ENCODE results near the gene USP20. TPM values are rescaled to one million over a fixed set of nuclear protein-coding genes. Genes with fewer than 3 reads are reported as not detected.

Gene USP20
- total and polyA plus RNA-seq, 7 donors = 7.9 to 52.1 (median 19.4) TPM

DNA sequence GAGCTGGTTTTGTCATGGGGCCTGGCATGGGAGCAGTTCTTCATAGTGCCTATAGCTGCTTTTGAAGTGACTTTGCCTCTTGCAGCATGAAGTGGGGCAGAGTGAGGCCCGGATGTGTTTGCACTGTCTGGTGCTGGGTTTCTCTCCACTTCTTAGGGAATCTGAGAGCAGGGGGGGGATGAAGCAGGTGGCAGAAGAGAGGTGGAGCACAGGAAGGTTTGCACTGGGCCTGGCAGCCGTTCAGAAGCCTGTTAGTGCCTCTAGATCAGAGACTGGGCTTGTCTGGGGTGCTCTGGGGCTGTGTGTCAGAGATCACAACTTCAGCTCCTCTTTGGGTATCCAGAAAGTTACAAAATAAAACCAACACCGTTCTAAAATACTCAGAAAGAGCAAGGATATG is 18.4 kb downstream of the USP20 start:
- Histone ChIP-seq H3K9me3 (no peaks in the 10 kb centered on the region), H3K27me3 (no peaks in the 10 kb centered on the region), H3K4me1 (peaks cover 0 to 28% (median 19%) of the 10 kb centered on the region in 4 donors), H3K4me3 (no peak overlapping the region), H3K27ac (no peak overlapping the region), H3K36me3 (peaks cover 25 to 76% (median 42%) of the 10 kb centered on the region in 4 donors)
- WGBS, 2 donors = 59 to 82% methylated on average over 3 of the region's 3 CpGs
- no peak for DNase-seq
- intact Hi-C loops (cut with DNase I) = no loop called here
- TF ChIP-seq POLR2AphosphoS5 (IDR thresholded peaks at IDR 0.05) = no peak
- TF ChIP-seq EP300 (IDR thresholded peaks at IDR 0.05) = no peak
- TF ChIP-seq CTCF (IDR thresholded peaks at IDR 0.05) = no peak
- TF ChIP-seq POLR2A (IDR thresholded peaks at IDR 0.05) = no peak

- H3K4me3 ChIP-seq = no peak overlapping the region
- no peak for TF ChIP-seq EP300 (IDR thresholded peaks at IDR 0.05)
- no peak for TF ChIP-seq POLR2AphosphoS5 (IDR thresholded peaks at IDR 0.05)
- TF ChIP-seq POLR2A (IDR thresholded peaks at IDR 0.05) = no peak
- no peak for TF ChIP-seq CTCF (IDR thresholded peaks at IDR 0.05)
- peaks cover 25 to 84% (median 42%) of the 10 kb centered on the region in 4 donors for H3K36me3 ChIP-seq
- no peak overlapping the region for H3K27ac ChIP-seq
- no peaks in the 10 kb centered on the region for H3K9me3 ChIP-seq
- 79 to 93% methylated on average over 4 of the region's 4 CpGs for WGBS, 2 donors
- peaks cover 0 to 23% (median 13%) of the 10 kb centered on the region in 4 donors for H3K4me1 ChIP-seq
- intact Hi-C loops (cut with DNase I) = no loop called here
- no peaks in the 10 kb centered on the region for H3K27me3 ChIP-seq
- DNase-seq = no peak
Observed at GRCh38 chr9:129854588-129855110, 19.4 kb downstream of the USP20 start.

- no peak overlapping the region for H3K27ac ChIP-seq
Observed at GRCh38 chr9:129857207-129857606, 21.9 kb downstream of the USP20 start.

GRCh38 chr9:129858167-129858962 is 23.1 kb downstream of the USP20 start:
- TF ChIP-seq EP300 (IDR thresholded peaks at IDR 0.05) = no peak
- no peak for TF ChIP-seq POLR2AphosphoS5 (IDR thresholded peaks at IDR 0.05)
- Histone ChIP-seq H3K4me3 (no peak overlapping the region), H3K9me3 (no peaks in the 10 kb centered on the region), H3K4me1 (no peaks in the 10 kb centered on the region), H3K27ac (no peak overlapping the region), H3K27me3 (no peaks in the 10 kb centered on the region), H3K36me3 (peaks cover 38 to 94% (median 47%) of the 10 kb centered on the region in 4 donors)
- no peak for DNase-seq
- WGBS, 2 donors = 89 to 93% methylated on average over 11 of the region's 11 CpGs
- intact Hi-C loops (cut with DNase I) = no loop called here

More at GRCh38 chr9:129857207-129857606, 21.9 kb downstream of the USP20 start:
- no peaks in the 10 kb centered on the region for H3K27me3 ChIP-seq
- WGBS, 2 donors = 92 to 95% methylated on average over 7 of the region's 7 CpGs
- peaks cover 0 to 3% (median 0%) of the 10 kb centered on the region in 4 donors for H3K4me1 ChIP-seq
- H3K36me3 ChIP-seq = peaks cover 39 to 94% (median 49%) of the 10 kb centered on the region in 4 donors
- H3K9me3 ChIP-seq = no peaks in the 10 kb centered on the region
- DNase-seq = no peak
- intact Hi-C loops (cut with DNase I) = no loop called here
- TF ChIP-seq EP300 (IDR thresholded peaks at IDR 0.05) = no peak
- TF ChIP-seq CTCF (IDR thresholded peaks at IDR 0.05) = no peak
- no peak for TF ChIP-seq POLR2AphosphoS5 (IDR thresholded peaks at IDR 0.05)
- no peak for TF ChIP-seq POLR2A (IDR thresholded peaks at IDR 0.05)
- H3K4me3 ChIP-seq = no peak overlapping the region

DNA sequence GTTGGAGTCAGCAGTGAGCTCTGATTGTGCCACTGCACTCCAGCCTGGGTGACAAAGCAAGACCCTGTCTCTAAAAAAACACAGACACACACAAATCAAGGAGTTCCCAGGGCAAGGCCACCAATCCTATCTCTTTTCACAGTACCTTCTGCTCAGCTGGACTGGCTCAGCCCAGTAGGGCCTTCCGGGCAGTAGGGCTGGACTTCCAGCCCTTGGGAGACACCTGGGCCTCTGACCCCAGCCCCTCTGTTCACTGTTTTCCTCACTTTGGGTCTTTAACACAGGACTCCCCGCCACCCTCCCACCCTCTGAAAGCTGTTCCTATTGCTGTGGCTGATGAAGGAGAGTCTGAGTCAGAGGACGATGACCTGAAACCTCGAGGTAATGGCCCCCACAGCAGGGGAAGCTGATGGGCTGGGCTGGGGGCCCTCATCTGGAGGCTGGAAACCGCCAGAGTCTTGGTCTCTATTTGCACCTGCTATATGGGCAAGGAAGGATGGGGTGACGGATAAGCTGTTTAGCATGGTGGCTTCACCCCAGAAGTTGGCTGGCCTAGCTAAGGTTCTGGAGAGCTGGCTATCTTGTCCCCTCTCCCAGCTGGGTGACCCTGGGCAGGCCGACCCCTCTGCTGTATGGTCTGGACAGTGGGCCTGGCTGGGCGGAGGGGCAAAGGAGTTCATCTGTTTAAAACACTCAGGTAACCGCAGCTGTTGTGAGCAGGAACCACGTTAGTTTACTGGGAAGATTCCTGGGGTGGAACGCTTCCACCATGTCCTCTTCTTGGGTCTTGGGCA is 25.6 kb downstream of the USP20 start:
- Histone ChIP-seq H3K27ac (no peak overlapping the region), H3K27me3 (no peaks in the 10 kb centered on the region), H3K36me3 (peaks cover 29 to 89% (median 51%) of the 10 kb centered on the region in 4 donors), H3K4me3 (no peak overlapping the region), H3K4me1 (no peaks in the 10 kb centered on the region), H3K9me3 (no peaks in the 10 kb centered on the region)
- DNase-seq = no peak
- TF ChIP-seq EP300 (IDR thresholded peaks at IDR 0.05) (no peak), POLR2A (IDR thresholded peaks at IDR 0.05) (no peak), CTCF (IDR thresholded peaks at IDR 0.05) (no peak), POLR2AphosphoS5 (IDR thresholded peaks at IDR 0.05) (no peak)
- intact Hi-C loops (cut with DNase I) = no loop called here
- 74 to 78% methylated on average over 11 of the region's 11 CpGs for WGBS, 2 donors
